NCI-H1417 (cell line): ENCODE data around the gene PCDHA1.
A peak's percentile ranks its signal among the peaks of the same experiment; 100 is the strongest.
"Not testable (repeated sequence)": the region's sequence is repeated elsewhere in the genome, so short reads cannot be mapped to it uniquely, and the experiment has no call there.

Source experiments
- DNase-seq, 3 experiments: peaks; one replicate each; lab custom pipeline; 2025; lab: John Stamatoyannopoulos, UW

Gene PCDHA1

DNA sequence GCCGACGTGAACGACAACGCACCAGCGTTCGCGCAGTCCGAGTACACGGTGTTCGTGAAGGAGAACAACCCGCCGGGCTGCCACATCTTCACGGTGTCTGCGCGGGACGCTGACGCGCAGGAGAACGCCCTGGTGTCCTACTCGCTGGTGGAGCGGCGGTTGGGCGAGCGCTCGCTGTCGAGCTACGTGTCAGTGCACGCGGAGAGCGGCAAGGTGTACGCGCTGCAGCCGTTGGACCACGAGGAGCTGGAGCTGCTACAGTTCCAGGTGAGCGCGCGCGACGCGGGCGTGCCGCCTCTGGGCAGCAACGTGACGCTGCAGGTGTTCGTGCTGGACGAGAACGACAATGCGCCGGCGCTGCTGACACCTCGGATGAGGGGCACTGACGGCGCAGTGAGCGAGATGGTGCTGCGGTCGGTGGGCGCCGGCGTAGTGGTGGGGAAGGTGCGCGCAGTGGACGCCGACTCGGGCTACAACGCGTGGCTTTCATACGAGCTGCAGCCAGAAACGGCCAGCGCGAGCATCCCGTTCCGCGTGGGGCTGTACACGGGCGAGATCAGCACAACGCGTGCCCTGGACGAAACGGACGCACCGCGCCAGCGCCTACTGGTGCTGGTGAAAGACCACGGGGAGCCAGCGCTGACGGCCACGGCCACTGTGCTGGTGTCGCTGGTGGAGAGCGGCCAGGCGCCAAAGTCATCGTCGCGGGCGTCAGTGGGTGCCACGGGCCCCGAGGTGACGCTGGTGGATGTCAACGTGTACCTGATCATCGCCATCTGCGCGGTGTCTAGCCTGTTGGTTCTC lies 64.1 kb downstream of the PCDHA1 start:
- not testable (repeated sequence) for DNase-seq

GRCh38 chr5:140855772-140856674 lies 70.1 kb downstream of the PCDHA1 start, which contains the start of gene PCDHA10:
Gene PCDHA10, plus strand, starts transcription at chr5:140855897. Its CDS starts 152 bp downstream, at chr5:140856049.
- DNase-seq = peak in 1 of 3 experiments; percentile 87

- no peak for DNase-seq
These were observed 71.4 kb downstream of the PCDHA1 start for GRCh38 chr5:140857177-140857986.

- no peak for DNase-seq
These were observed 72.0 kb downstream of the PCDHA1 start for GRCh38 chr5:140857987-140858240.

DNA sequence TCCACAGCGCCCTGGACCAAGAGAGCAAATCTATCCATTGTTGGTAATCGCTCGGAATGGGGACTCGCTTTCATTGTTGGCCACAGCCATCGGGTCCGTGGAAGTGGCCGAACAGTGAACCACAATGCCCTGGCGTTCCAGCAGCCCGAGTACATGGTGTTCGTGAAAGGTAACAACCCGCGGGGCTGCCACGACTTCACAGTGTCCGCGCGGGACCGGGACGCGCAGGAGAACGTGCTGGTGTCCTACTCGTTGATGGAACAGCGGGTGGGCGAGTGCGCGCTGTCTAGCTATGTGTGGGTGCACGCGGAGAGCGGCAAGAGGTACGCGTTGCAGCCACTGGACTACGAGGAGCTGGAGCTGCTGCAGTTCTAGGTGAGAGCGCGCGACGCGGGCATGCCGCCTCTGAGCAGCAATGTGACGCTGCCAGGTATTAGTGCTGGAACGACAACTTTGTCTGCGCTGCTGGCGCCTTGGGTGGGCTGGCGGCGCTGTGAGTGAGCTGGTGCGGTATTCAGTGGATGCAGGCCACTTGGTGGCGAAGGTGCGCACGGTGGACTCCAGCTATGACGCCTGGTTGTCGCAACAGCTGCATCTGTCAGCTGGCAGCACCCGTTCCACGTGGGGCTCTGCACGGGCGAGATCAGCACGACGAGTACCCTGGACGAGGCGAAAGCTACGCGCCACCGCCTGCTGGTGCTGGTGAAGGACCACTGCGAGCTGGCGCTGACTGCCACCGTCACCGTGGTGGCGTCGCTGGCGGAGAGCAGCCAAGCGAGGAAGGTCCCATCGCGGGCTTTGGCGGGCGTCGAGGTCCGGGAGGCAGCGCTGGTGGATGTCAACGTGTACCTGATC lies 76.7 kb downstream of the PCDHA1 start:
- DNase-seq = no peak

- no peak for DNase-seq
These were observed 83.0 kb downstream of the PCDHA1 start, which contains the start of gene PCDHA11 for GRCh38 chr5:140868721-140869554. Gene PCDHA11, plus strand, starts transcription at chr5:140868957. Its CDS starts 147 bp downstream, at chr5:140869104.

- no peak for DNase-seq
These were observed 83.6 kb downstream of the PCDHA1 start for GRCh38 chr5:140869555-140869886.

GRCh38 chr5:140870221-140871201 lies 84.6 kb downstream of the PCDHA1 start:
- DNase-seq = no peak

DNA sequence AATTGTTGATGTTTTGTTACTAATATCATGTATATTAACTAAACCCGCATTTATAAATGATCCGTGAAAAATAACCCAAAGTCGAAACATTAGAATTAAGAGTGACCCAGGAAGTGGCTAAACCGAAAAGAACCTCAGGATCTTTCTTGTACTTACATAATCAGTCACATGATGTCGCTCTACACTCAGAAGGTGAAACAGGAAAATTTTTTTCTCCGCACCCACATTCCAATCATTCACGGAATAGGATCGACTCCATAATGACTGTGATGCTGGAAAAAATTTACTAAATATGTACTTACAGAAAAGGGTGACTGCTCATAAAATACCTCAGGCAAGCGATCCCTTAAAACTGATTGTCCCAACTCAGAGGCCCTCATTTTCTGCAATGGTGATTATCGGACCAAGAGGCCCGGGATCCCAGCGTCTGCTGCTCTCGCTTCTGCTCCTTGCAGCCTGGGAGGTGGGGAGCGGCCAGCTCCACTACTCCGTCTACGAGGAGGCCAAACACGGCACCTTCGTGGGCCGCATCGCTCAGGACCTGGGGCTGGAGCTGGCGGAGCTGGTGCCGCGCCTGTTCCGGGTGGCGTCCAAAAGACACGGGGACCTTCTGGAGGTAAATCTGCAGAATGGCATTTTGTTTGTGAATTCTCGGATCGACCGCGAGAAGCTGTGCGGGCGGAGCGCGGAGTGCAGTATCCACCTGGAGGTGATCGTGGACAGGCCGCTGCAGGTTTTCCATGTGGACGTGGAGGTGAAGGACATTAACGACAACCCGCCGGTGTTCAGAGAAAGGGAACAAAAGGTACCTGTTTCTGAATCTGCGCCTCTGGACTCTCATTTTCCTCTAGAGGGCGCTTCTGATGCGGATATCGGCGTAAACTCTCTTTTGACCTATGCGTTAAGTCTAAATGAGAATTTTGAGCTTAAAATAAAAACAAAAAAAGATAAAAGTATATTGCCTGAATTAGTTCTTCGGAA lies 89.4 kb downstream of the PCDHA1 start, which contains the start of gene PCDHA12:
PCDHA12 (plus strand) TSS at position 224 of the 981 bp plus-strand sequence; CDS start at position 389, 165 bp downstream.
- no peak for DNase-seq

DNA sequence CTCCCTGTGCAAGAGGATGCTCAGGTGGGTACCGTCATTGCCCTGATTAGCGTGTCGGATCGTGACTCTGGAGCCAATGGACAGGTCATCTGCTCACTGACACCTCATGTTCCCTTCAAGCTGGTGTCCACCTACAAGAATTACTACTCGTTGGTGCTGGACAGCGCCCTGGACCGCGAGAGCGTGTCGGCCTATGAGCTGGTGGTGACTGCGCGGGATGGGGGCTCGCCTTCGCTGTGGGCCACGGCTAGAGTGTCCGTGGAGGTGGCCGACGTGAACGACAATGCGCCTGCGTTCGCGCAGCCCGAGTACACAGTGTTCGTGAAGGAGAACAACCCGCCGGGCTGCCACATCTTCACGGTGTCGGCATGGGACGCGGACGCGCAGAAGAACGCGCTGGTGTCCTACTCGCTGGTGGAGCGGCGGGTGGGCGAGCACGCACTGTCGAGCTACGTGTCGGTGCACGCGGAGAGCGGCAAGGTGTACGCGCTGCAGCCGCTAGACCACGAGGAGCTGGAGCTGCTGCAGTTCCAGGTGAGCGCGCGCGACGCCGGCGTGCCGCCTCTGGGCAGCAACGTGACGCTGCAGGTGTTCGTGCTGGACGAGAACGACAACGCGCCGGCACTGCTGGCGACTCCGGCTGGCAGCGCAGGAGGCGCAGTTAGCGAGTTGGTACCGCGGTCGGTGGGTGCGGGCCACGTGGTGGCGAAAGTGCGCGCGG lies 90.8 kb downstream of the PCDHA1 start:
- not testable (repeated sequence) for DNase-seq

GRCh38 chr5:140877262-140877581 lies 91.3 kb downstream of the PCDHA1 start:
- DNase-seq = no peak

- DNase-seq = no peak
These were observed 96.1 kb downstream of the PCDHA1 start, which contains the start of gene PCDHA13 for GRCh38 chr5:140881889-140882590. Gene PCDHA13, plus strand, starts transcription at chr5:140882124. Its CDS starts 145 bp downstream, at chr5:140882269.

DNA sequence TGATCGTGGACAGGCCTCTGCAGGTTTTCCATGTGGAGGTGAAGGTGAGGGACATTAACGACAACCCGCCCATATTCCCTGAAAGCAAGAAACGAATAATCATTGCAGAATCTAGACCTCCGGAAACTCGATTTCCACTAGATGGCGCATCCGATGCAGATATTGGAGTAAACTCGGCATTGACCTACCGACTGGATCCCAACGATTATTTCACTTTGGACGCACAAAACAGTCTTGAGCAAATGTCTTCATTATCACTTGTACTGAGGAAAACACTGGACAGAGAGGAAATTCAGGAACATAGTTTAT lies 96.6 kb downstream of the PCDHA1 start:
- DNase-seq = peak in 1 of 3 experiments; percentile 0

GRCh38 chr5:140883373-140883772 lies 97.4 kb downstream of the PCDHA1 start:
- no peak for DNase-seq

DNA sequence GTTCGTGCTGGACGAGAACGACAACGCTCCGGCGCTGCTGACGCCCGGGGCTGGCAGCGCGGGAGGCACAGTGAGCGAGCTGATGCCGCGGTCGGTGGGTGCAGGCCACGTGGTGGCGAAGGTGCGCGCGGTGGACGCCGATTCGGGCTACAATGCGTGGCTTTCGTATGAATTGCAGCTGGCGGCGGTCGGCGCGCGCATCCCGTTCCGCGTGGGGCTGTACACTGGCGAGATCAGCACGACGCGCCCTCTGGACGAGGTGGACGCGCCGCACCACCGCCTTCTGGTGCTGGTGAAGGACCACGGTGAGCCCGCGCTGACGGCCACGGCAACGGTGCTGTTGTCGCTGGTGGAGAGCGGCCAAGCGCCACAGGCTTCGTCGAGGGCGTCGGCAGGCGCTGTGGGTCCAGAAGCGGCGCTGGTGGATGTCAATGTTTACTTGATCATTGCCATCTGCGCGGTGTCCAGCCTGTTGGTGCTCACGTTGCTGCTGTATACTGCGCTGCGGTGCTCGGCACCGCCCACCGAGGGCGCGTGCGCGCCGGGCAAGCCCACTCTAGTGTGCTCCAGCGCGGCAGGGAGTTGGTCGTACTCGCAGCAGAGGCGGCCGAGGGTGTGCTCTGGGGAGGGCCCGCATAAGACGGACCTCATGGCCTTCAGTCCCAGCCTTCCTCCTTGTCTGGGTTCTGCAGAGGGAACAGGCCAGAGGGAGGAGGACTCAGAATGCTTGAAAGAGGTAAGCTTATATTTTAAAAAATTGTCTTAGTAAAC lies 98.2 kb downstream of the PCDHA1 start:
- no peak for DNase-seq

- no peak for DNase-seq
These were observed 130.4 kb downstream of the PCDHA1 start for GRCh38 chr5:140916325-140916724.
